HG03354 (cell line): Measurements from ENCODE around the gene NFIA.
"Not testable (repeated sequence)": the region's sequence is repeated elsewhere in the genome, so short reads cannot be mapped to it uniquely, and the experiment has no call there.

Experiments used
- ATAC-seq: cut with Tn5 transposase; IDR thresholded peaks from one replicate; pipeline ENCODE4 v1.9.1; 2021; ENCODE audit warnings: mild to moderate bottlenecking; ENCODE audit not compliant: unreplicated experiment, poor library complexity, severe bottlenecking

Gene NFIA

DNA sequence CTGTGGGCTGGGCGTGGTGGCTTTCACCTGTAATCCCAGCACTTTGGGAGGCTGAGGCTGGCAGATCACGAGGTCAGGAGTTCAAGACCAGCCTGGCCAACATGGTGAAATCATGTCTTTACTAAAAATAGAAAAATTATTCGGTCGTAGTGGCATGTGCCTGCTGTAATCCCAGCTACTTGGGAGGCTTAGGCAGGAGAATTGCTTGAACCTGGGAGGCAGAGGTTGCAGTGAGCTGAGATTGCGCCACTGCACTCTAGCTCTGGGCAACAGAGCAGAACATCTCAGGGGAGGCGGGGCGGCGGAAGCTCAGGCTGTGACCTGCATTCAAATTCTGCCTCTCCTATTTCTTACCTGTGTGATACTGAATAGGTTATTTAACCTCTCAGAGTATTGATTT lies 196.1 kb downstream of the NFIA start:
- ATAC-seq, result not testable (repeated sequence)

- ATAC-seq, result no peak
Observed at GRCh38 chr1:61278966-61279365, 196.6 kb downstream of the NFIA start.

- ATAC-seq, result no peak
Observed at GRCh38 chr1:61279570-61279969, 197.2 kb downstream of the NFIA start.

- no peak for ATAC-seq
Observed at GRCh38 chr1:61280452-61280851, 198.1 kb downstream of the NFIA start.

- ATAC-seq, result no peak
Observed at GRCh38 chr1:61282387-61282786, 200.0 kb downstream of the NFIA start.

- no peak for ATAC-seq
Observed at GRCh38 chr1:61284248-61284854, 202.0 kb downstream of the NFIA start.

GRCh38 chr1:61284936-61285335 lies 202.6 kb downstream of the NFIA start:
- ATAC-seq, result no peak

DNA sequence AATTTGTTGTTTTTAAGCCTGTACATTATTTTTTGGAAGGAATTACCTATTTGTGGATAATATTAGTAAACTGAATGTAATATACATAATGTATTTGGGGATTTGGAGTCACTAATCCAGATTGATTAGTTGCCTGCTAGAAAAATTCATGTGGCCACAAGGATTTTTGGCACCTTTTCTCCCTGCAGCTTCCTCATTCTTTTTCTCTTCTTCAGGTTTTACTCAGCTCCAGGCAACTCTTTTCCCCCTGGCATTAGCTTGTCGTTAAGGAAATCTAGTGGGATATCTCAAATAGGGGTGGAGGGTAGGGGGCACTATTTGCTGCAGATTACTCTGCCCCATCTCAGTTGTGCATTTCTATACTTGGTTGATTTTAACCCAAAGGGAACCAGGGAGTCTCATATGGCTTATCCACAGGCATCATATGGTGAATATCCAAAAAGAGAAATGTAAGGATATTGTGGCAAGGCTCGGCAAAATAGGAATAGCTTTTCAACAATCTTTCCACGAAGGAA lies 203.1 kb downstream of the NFIA start:
- no peak for ATAC-seq

DNA sequence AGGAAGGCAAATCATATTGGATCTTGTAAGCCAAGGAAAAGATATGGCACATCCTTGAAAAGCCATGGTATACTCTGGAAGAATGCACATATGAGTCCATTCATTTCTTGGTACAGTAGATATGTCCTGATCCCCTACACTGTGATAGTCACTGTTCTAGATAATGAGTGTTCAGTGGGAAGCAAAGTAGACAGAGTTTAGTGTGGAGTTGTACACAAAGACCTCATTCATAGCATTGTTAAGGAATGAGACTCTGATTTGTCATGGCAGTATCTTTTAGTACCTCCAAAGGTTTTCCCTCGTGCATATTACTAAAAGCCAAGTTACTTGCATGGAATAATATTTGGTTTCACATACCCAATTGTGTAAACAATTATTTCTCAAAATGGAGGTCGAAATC lies 204.7 kb downstream of the NFIA start:
- no peak for ATAC-seq

GRCh38 chr1:61287734-61288133 lies 205.4 kb downstream of the NFIA start:
- ATAC-seq, result no peak

DNA sequence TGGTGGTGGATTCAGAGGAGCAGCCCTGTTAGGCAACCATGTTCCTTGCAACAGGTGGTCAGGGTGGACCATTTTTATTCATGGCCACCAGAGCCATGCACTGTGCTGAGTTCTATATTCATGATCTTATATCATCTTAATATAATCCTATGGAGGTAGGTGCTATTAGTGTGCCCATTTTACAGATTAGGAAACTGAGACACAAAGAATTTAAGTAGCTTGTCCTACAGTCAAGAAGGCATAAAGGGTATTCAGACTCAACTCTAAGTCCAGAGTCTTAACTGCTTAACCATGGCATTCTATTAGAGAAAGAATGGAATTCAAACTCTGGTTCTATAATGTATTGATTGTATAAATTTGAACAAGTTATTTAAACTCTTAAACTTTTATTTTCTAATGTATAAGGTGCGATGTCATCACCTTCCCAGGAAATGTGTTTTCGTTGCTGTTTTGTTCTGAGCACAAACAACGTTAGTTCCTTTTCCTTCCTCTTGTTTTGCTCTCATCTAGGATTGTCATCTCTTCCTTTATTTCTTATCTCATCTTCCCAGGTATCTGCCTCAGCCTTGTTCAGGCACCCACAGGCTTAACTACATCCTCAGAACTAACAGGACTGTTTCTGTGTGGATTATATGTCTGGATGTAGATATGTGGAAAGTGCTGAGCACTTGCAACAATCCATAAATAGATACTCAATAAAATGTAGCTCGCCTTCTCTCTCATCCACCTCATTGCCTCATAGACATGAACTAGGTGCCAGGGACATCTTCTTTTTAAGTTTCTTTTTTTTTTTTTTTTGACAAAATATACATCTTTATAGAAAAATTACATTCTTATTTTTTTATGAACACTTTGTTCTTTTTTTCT lies 207.1 kb downstream of the NFIA start:
- no peak for ATAC-seq

GRCh38 chr1:61290525-61290924 lies 208.2 kb downstream of the NFIA start:
- no peak for ATAC-seq

- ATAC-seq, result no peak
Observed at GRCh38 chr1:61293197-61293596, 210.8 kb downstream of the NFIA start.

DNA sequence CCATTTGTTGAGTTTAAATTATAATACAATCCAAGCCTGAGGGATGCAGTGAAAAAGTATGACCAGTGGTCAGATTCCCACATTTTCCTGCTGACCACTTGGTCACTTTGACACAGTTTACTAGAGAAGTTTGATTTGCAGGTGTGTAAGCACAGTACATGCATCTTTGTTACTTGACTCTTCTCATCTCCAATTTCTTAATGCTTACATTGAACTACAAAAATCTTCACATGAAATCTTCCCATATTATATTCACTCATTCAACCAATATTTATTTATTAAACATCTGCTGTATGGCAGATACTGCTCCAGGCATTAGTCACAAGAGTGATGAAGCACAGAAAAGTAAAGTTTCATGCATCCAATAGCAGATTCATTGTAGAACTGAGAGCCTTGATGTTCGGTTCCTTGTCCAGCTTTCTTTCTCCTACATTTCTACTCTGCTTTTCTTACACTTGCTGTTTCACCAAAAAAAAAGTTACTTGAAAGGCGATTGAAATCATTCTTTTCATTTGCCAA lies 211.7 kb downstream of the NFIA start:
- ATAC-seq, result no peak

- ATAC-seq, result no peak
Observed at GRCh38 chr1:61294930-61295329, 212.6 kb downstream of the NFIA start.

- ATAC-seq, result no peak
Observed at GRCh38 chr1:61295818-61296537, 213.6 kb downstream of the NFIA start.

- no peak for ATAC-seq
Observed at GRCh38 chr1:61297887-61298286, 215.5 kb downstream of the NFIA start.

GRCh38 chr1:61299463-61299862 lies 217.1 kb downstream of the NFIA start:
- ATAC-seq, result no peak

DNA sequence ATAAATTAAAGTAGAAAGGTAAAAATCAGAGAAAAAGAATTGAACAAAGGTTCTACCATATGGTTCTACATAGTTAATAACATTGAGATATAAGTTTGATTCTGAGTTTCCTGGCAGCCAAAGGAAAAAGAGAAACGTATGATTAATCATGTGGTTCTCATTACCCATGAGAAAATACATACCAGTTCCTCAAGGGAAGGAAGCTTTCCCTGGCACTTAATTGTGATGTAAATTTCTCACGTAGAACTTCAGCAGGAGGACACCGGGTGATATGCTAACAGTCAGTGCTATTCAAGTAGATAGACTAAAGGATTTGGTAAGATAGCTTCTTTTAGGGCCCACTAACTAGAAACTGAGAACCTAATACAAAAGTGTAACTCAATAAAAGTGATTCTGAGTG lies 218.5 kb downstream of the NFIA start:
- no peak for ATAC-seq
